ENCODE measurements around the gene KBTBD13.
A peak's percentile ranks its signal among the peaks of the same experiment; 100 is the strongest.
"Not testable (repeated sequence)": the region's sequence is repeated elsewhere in the genome, so short reads cannot be mapped to it uniquely, and the experiment has no call there.

The KBTBD13 gene

GRCh38 chr15:65069779-65070546, 6.6 kb upstream of the KBTBD13 start:
- Mint-ChIP-seq H3K9me3 (no peaks in the 10 kb centered on the region), H3K4me1 (peaks cover 6 to 17% of the 10 kb centered on the region in 2 donors), H3K36me3 (no peaks in the 10 kb centered on the region), H3K4me3 (no peak overlapping the region), H3K27ac (no peak overlapping the region), H3K27me3 (peaks cover 19 to 36% of the 10 kb centered on the region in 2 donors)
- ATAC-seq (replicated peaks) (no peak), DNase-seq (no peak)

GRCh38 chr15:65071381-65071811, 5.2 kb upstream of the KBTBD13 start:
- no peaks in the 10 kb centered on the region for H3K9me3 Mint-ChIP-seq
- DNase-seq (no peak), ATAC-seq (replicated peaks) (no peak)
- no peak overlapping the region for H3K27ac Mint-ChIP-seq
- peaks cover 6 to 16% of the 10 kb centered on the region in 2 donors for H3K4me1 Mint-ChIP-seq
- no peak overlapping the region for H3K4me3 Mint-ChIP-seq
- peaks cover 0 to 2% of the 10 kb centered on the region in 2 donors for H3K36me3 Mint-ChIP-seq
- peaks cover 17 to 30% of the 10 kb centered on the region in 2 donors for H3K27me3 Mint-ChIP-seq

GRCh38 chr15:65072027-65072426, 4.5 kb upstream of the KBTBD13 start:
- Mint-ChIP-seq H3K27me3 (peaks cover 16 to 31% of the 10 kb centered on the region in 2 donors), H3K4me3 (no peak overlapping the region), H3K36me3 (peaks cover 0 to 3% of the 10 kb centered on the region in 2 donors), H3K9me3 (no peaks in the 10 kb centered on the region), H3K4me1 (peaks cover 6 to 16% of the 10 kb centered on the region in 2 donors), H3K27ac (no peak overlapping the region)
- DNase-seq, result no peak
- no peak for ATAC-seq (replicated peaks)

DNA sequence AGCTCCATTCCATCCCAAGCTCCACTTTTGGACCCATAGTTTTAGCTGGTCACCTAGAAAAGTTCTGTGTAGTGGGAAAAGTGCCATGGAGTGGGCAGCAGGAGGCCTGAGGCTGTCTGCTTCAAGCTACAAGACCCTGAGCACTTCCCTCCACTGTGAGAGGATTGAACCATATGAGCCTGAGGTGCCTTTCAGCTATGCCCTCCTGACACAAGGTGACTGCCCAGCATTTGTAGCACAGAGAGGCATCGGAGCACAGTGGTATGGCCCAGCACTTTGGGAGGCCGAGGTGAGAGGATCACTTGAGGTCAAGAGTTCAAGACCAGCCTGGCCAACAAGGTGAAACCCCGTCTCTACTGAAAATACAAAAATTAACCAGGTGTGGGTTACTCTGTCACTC, 3.9 kb upstream of the KBTBD13 start:
- peaks cover 4 to 13% of the 10 kb centered on the region in 2 donors for H3K4me1 Mint-ChIP-seq
- H3K36me3 Mint-ChIP-seq, result peaks cover under 1 to 3% of the 10 kb centered on the region in 2 donors
- DNase-seq, result no peak
- H3K27me3 Mint-ChIP-seq, result peaks cover 13 to 28% of the 10 kb centered on the region in 2 donors
- no peak overlapping the region for H3K4me3 Mint-ChIP-seq
- H3K27ac Mint-ChIP-seq, result no peak overlapping the region
- ATAC-seq (replicated peaks), result no peak
- peaks cover 0 to under 1% of the 10 kb centered on the region in 2 donors for H3K9me3 Mint-ChIP-seq

DNA sequence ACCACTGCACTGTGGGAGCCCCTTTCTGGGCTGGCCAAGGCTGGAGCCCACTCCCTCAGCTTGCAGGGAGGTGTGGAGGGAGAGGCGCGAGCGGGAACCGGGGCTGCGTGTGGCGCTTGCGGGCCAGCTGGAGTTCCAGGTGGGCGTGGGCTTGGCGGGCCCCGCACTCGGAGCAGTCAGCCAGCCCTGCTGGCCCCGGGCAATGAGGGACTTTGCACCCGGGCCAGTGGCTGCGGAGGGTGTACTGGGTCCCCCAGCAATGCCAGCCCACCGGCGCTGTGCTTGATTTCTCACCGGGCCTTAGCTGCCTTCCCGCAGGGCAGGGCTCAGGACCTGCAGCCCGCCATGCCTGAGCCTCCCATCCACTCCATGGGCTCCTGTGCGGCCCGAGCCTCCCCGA, 1.6 kb upstream of the KBTBD13 start:
- ATAC-seq (replicated peaks); H3K36me3 Mint-ChIP-seq; DNase-seq; H3K9me3 Mint-ChIP-seq; H3K4me3 Mint-ChIP-seq; H3K27ac Mint-ChIP-seq: not testable (repeated sequence)
- Mint-ChIP-seq H3K27me3 (peaks cover 25 to 35% of the 10 kb centered on the region in 2 donors), H3K4me1 (peaks cover 7 to 15% of the 10 kb centered on the region in 2 donors)

DNA sequence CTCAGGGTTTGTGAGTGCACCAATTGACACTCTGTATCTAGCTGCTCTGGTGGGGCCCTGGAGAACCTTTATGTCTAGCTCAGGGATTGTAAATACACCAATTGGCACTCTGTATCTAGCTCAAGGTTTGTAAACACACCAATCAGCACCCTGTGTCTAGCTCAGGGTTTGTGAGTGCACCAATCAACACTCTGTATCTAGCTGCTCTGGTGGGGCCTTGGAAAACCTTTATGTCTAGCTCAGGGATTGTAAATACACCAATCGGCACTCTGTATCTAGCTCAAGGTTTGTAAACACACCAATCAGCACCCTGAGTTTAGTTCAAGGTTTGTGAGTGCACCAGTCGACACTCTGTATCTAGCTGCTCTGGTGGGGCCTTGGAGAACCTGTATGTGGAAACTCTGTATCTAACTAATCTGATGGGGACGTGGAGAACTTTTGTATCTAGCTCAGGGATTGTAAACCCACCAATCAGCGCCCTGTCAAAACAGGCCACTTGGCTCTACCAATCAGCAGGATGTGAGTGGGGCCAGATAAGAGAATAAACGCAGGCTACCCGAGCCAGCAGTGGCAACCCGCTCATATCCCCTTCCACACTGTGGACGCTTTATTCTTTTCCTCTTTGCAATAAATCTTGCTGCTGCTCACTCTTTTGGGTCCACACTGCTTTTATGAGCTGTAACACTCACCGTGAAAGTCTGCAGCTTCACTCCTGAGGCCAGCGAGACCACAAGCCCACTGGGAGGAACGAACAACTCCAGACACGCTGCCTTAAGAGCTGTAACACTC, 745 bp upstream of the KBTBD13 start:
- Mint-ChIP-seq H3K4me1 (peaks cover 7 to 15% of the 10 kb centered on the region in 2 donors), H3K27me3 (peaks cover 25 to 35% of the 10 kb centered on the region in 2 donors)
- not testable (repeated sequence) for H3K27ac Mint-ChIP-seq; ATAC-seq (replicated peaks); H3K9me3 Mint-ChIP-seq; H3K4me3 Mint-ChIP-seq; DNase-seq; H3K36me3 Mint-ChIP-seq

DNA sequence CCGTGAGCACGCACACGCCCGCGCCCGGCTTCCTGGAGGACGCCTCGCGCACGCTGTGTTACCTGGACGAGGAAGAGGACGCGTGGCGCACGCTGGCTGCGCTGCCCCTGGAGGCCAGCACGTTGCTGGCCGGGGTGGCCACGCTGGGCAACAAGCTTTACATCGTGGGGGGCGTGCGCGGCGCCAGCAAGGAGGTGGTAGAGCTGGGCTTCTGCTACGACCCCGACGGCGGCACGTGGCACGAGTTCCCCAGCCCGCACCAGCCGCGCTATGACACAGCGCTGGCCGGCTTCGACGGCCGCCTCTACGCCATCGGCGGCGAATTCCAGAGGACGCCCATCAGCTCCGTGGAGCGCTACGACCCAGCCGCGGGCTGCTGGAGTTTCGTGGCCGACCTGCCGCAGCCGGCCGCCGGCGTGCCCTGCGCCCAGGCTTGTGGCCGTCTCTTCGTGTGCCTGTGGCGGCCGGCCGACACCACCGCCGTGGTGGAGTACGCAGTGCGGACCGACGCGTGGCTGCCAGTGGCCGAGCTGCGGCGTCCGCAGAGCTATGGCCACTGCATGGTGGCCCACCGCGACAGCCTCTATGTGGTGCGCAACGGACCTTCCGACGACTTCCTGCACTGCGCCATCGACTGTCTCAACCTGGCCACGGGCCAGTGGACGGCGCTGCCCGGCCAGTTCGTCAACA, 890 bp downstream of the KBTBD13 start:
- Mint-ChIP-seq H3K36me3 (peaks cover 4 to 5% of the 10 kb centered on the region in 2 donors), H3K27me3 (peaks cover 32 to 39% of the 10 kb centered on the region in 2 donors), H3K4me3 (peak overlapping the region in 1 of 2 donors; percentile 73), H3K27ac (no peak overlapping the region), H3K4me1 (peaks cover 7 to 15% of the 10 kb centered on the region in 2 donors), H3K9me3 (peaks cover 0 to 3% of the 10 kb centered on the region in 2 donors)
- no peak for DNase-seq
- no peak for ATAC-seq (replicated peaks)

GRCh38 chr15:65077981-65078352, 1.4 kb downstream of the KBTBD13 start:
- Mint-ChIP-seq H3K27ac (no peak overlapping the region), H3K36me3 (peaks cover 4 to 5% of the 10 kb centered on the region in 2 donors), H3K27me3 (peaks cover 37 to 44% of the 10 kb centered on the region in 2 donors), H3K9me3 (peaks cover 0 to 3% of the 10 kb centered on the region in 2 donors), H3K4me1 (peaks cover 8 to 15% of the 10 kb centered on the region in 2 donors), H3K4me3 (peak overlapping the region in 1 of 2 donors; percentile 73)
- ATAC-seq (replicated peaks) (peak; percentile 84 to 86), DNase-seq (peak; percentile 11)

DNA sequence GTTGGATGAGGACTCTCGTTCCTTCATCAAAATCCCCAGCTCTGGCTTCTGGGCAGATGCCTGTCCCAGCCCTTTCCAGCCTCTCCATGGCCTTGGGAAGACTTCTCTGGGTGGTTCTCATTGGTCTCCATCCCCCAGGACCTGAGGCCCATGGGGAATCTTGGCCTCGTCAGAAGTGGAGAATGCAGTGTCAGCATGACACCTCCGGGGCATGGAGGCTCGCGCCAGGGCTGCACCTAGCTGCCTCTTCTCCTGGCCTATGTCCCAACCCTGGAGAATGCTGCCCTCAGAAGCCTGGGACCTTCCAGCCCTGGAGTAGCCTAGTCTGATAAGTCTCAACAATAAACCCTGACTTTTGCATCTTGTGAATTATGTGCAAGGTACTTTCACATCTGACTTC, 3.0 kb downstream of the KBTBD13 start:
- Mint-ChIP-seq H3K4me3 (no peak overlapping the region), H3K27ac (no peak overlapping the region), H3K36me3 (peaks cover 4 to 5% of the 10 kb centered on the region in 2 donors), H3K4me1 (peaks cover 8 to 15% of the 10 kb centered on the region in 2 donors), H3K9me3 (peaks cover 0 to 3% of the 10 kb centered on the region in 2 donors), H3K27me3 (peaks cover 51 to 55% of the 10 kb centered on the region in 2 donors)
- no peak for ATAC-seq (replicated peaks)
- DNase-seq, result no peak

DNA sequence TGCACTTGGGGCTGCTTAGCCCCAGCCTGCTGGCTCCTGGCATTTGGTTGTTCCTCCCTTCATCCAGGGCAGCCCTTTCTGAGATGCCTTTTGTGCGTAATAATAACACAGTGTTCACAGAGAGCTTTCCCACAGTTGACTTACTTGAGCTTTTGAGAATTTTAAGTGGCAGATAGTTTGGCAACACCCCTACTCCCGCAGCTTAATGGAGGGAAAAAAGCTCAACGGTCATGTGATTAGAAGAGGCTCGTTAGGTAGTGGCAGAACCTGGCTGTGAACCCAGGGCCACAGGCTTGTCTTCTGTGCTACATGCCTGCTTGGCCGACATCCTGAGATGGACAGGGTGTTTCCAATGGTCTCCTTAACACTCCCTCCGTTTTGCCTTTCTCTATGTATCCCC, 4.7 kb downstream of the KBTBD13 start:
- Mint-ChIP-seq H3K4me1 (peaks cover 8 to 12% of the 10 kb centered on the region in 2 donors), H3K27ac (no peak overlapping the region), H3K36me3 (peaks cover 4% of the 10 kb centered on the region in 2 donors), H3K9me3 (peaks cover 0 to 3% of the 10 kb centered on the region in 2 donors), H3K4me3 (no peak overlapping the region), H3K27me3 (peaks cover 55 to 58% of the 10 kb centered on the region in 2 donors)
- ATAC-seq (replicated peaks) (no peak), DNase-seq (no peak)

- no peak for DNase-seq
- H3K4me3 Mint-ChIP-seq, result no peak overlapping the region
- H3K27ac Mint-ChIP-seq, result no peak overlapping the region
- peaks cover 0 to 3% of the 10 kb centered on the region in 2 donors for H3K9me3 Mint-ChIP-seq
- peaks cover 9 to 10% of the 10 kb centered on the region in 2 donors for H3K4me1 Mint-ChIP-seq
- peaks cover 1 to 4% of the 10 kb centered on the region in 2 donors for H3K36me3 Mint-ChIP-seq
- no peak for ATAC-seq (replicated peaks)
- peaks cover 51 to 53% of the 10 kb centered on the region in 2 donors for H3K27me3 Mint-ChIP-seq
Observed at GRCh38 chr15:65081758-65082157, 5.2 kb downstream of the KBTBD13 start.

- DNase-seq (no peak), ATAC-seq (replicated peaks) (no peak)
- Mint-ChIP-seq H3K36me3 (peaks cover 1 to 4% of the 10 kb centered on the region in 2 donors), H3K4me1 (peaks cover 10% of the 10 kb centered on the region in 2 donors), H3K27me3 (peaks cover 51 to 52% of the 10 kb centered on the region in 2 donors), H3K4me3 (no peak overlapping the region), H3K9me3 (peaks cover 0 to 3% of the 10 kb centered on the region in 2 donors), H3K27ac (no peak overlapping the region)
Observed at GRCh38 chr15:65082303-65082953, 5.9 kb downstream of the KBTBD13 start.

GRCh38 chr15:65083262-65083701, 6.7 kb downstream of the KBTBD13 start:
- ATAC-seq (replicated peaks) (no peak), DNase-seq (no peak)
- Mint-ChIP-seq H3K27me3 (peaks cover 43% of the 10 kb centered on the region in 2 donors), H3K4me1 (peaks cover 2 to 3% of the 10 kb centered on the region in 2 donors), H3K36me3 (no peaks in the 10 kb centered on the region), H3K27ac (no peak overlapping the region), H3K4me3 (no peak overlapping the region), H3K9me3 (no peaks in the 10 kb centered on the region)
